HepG2 (cell line): ENCODE results near the gene DNPH1. TPM values are rescaled to one million over a fixed set of nuclear protein-coding genes. Genes with fewer than 3 reads are reported as not detected.
A peak's percentile ranks its signal among the peaks of the same experiment; 100 is the strongest.

ENCODE experiments used
- ELF4 ChIP-seq: sonication (generic); formaldehyde crosslinking; IDR thresholded peaks from 2 replicates; pipeline ENCODE4 v1.5.0; 2020; ENCODE audit warnings: missing genetic modification reagents, mild to moderate bottlenecking, moderate library complexity, borderline replicate concordance
- GTF3A ChIP-seq: sonication (generic); formaldehyde crosslinking; conservative IDR thresholded peaks from 2 replicates; pipeline ENCODE4 v1.4.0; 2020; ENCODE audit warnings: mild to moderate bottlenecking, missing genetic modification reagents
- HIC2 ChIP-seq: sonication (generic); formaldehyde crosslinking; IDR thresholded peaks from 2 replicates; pipeline ENCODE4 v1.9.0; 2022; ENCODE audit warnings: low read depth, missing genetic modification reagents
- JUN ChIP-seq: sonication (generic); formaldehyde crosslinking; IDR thresholded peaks from 2 replicates; pipeline ENCODE4 v1.4.0; 2020; ENCODE audit warnings: mild to moderate bottlenecking, missing genetic modification reagents
- NFYC ChIP-seq: IDR thresholded peaks from 2 replicates; pipeline ENCODE4 v1.6.1; 2016; ENCODE audit warnings: missing genetic modification reagents, missing compliant biosample characterization
- RFX5 ChIP-seq: IDR thresholded peaks from 2 replicates; pipeline ENCODE4 v1.6.1; 2011; ENCODE audit warnings: low read depth, low read length, improper control_type of control experiment
- TARDBP ChIP-seq: sonication (generic); formaldehyde crosslinking; IDR thresholded peaks from 2 replicates; pipeline ENCODE4 v1.8.0; 2022; ENCODE audit warnings: mild to moderate bottlenecking, missing genetic modification reagents
- TEAD3 ChIP-seq: optimal IDR thresholded peaks from 2 replicates; pipeline ENCODE3; 2016; ENCODE audit warnings: borderline replicate concordance
- ZNF205 ChIP-seq: IDR thresholded peaks from 2 replicates; pipeline ENCODE4 v1.6.1; 2018; ENCODE audit warnings: missing biosample characterization, missing genetic modification reagents
- ZNF264 ChIP-seq: sonication (generic); formaldehyde crosslinking; IDR thresholded peaks from 2 replicates; pipeline ENCODE4 v1.4.0; 2020; ENCODE audit warnings: missing genetic modification reagents
- ZNF296 ChIP-seq: sonication (generic); formaldehyde crosslinking; conservative IDR thresholded peaks from 2 replicates; pipeline ENCODE4 v1.5.0; 2020; ENCODE audit warnings: mild to moderate bottlenecking, missing genetic modification reagents
- ZNF737 ChIP-seq: sonication (generic); formaldehyde crosslinking; IDR thresholded peaks from 2 replicates; pipeline ENCODE4 v1.5.0; 2020; ENCODE audit warnings: missing genetic modification reagents, mild to moderate bottlenecking, borderline replicate concordance
- ZSCAN29 ChIP-seq: sonication (generic); formaldehyde crosslinking; conservative IDR thresholded peaks from 2 replicates; pipeline ENCODE4 v1.4.0; 2020; ENCODE audit warnings: mild to moderate bottlenecking, missing genetic modification reagents
- polyA plus RNA-seq, 8 experiments: library from polyadenylated mRNA; depleted of rRNA in 3 of 8; stranded (reverse) in 7 of 8; unstranded in 1 of 8; fragments of >200 nt; fragmentation: Illumina TruSeq in 4 of 8; extraction: Trizol in 4 of 8; gene quantifications; 2 replicates each; pipeline versions ENCODE4 v1.2.1 to v1.2.3, GENCODE V29; 2011 to 2016; ENCODE audit warnings: low read depth in 4 of 8, missing spikeins in 1 of 8, mixed read lengths in 1 of 8; ENCODE audit not compliant: insufficient read depth in 1 of 8
- total RNA-seq, 5 experiments: library from RNA; depleted of rRNA; stranded (reverse); fragments of >200 nt; fragmentation: Illumina TruSeq; extraction: Trizol; gene quantifications; 2 replicates each; pipeline ENCODE4 v1.2.3, GENCODE V29; 2016; ENCODE audit warnings: low read depth in 1 of 5
- TF ChIP-seq, protein P1 (sequence below): sonication (generic); formaldehyde crosslinking; IDR thresholded peaks from 2 replicates; pipeline ENCODE4 v1.5.1; 2020; ENCODE audit warnings: mild to moderate bottlenecking, missing genetic modification reagents, moderate library complexity
- TF ChIP-seq, protein P2 (sequence below): sonication (generic); formaldehyde crosslinking; IDR thresholded peaks from 2 replicates; pipeline ENCODE4 v1.5.0; 2020; ENCODE audit warnings: mild to moderate bottlenecking, missing genetic modification reagents
- TF ChIP-seq, protein P3 (sequence below), 2 experiments: sonication (generic) in 1 of 2; formaldehyde crosslinking in 1 of 2; IDR thresholded peaks; 2 replicates each; pipeline versions ENCODE4 v1.5.1 to v1.6.1; 2011 to 2020; ENCODE audit warnings: borderline replicate concordance in 1 of 2, low read depth in 1 of 2, low read length in 1 of 2, mild to moderate bottlenecking in 1 of 2, missing genetic modification reagents in 1 of 2, moderate library complexity in 1 of 2
- TF ChIP-seq, protein P4 (sequence below): sonication (generic); formaldehyde crosslinking; IDR thresholded peaks from 2 replicates; pipeline ENCODE4 v1.8.1; 2023; ENCODE audit warnings: missing genetic modification reagents, mild to moderate bottlenecking, borderline replicate concordance

Gene DNPH1
- total and polyA plus RNA-seq, 2 of the 13 experiments (the other 11 are each of a cell fraction or from before 2014, with no cell fraction given), result 56.5 to 75.1 TPM

DNA sequence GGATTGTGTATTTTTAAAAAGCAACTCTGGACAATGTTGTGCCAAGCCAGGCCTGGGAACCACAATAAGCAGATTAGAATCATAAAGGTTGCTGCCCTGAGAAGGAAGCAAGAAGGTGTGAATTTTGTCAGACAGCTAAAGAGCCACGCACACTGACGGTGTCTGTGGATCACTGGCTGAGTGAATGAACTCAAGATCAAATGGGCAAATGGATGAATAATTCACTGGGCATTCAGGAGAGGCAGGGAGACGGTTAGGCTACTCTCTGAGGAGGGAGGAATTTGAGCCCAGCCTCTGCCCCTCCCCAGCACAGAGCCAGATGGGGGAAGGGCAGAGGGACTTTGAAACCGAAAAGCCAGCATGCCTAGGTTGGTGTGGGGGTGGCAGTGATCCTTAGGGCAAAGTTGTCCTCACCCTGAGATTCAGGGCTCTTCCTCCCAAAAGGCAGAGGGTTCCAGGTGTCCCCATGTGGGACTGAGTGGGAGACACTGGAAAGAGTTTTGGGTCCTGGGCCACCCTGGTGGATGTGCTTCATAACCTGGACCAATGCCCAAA lies 49.3 kb upstream of the DNPH1 start (continued):
- TF ChIP-seq, protein P1, sequence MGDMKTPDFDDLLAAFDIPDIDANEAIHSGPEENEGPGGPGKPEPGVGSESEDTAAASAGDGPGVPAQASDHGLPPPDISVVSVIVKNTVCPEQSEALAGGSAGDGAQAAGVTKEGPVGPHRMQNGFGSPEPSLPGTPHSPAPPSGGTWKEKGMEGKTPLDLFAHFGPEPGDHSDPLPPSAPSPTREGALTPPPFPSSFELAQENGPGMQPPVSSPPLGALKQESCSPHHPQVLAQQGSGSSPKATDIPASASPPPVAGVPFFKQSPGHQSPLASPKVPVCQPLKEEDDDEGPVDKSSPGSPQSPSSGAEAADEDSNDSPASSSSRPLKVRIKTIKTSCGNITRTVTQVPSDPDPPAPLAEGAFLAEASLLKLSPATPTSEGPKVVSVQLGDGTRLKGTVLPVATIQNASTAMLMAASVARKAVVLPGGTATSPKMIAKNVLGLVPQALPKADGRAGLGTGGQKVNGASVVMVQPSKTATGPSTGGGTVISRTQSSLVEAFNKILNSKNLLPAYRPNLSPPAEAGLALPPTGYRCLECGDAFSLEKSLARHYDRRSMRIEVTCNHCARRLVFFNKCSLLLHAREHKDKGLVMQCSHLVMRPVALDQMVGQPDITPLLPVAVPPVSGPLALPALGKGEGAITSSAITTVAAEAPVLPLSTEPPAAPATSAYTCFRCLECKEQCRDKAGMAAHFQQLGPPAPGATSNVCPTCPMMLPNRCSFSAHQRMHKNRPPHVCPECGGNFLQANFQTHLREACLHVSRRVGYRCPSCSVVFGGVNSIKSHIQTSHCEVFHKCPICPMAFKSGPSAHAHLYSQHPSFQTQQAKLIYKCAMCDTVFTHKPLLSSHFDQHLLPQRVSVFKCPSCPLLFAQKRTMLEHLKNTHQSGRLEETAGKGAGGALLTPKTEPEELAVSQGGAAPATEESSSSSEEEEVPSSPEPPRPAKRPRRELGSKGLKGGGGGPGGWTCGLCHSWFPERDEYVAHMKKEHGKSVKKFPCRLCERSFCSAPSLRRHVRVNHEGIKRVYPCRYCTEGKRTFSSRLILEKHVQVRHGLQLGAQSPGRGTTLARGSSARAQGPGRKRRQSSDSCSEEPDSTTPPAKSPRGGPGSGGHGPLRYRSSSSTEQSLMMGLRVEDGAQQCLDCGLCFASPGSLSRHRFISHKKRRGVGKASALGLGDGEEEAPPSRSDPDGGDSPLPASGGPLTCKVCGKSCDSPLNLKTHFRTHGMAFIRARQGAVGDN (CRISPR knock-in tag), result no peak; the same call in 1 of the 2 replicates
- 0 out of 2 replicates have a peak, but pooled peaks have one; percentile 14 for TF ChIP-seq TARDBP (CRISPR knock-in tag)
- TF ChIP-seq ZNF296 (CRISPR knock-in tag), result no peak
- TF ChIP-seq TEAD3 (CRISPR knock-in tag), result peak; percentile 89
- 0 out of 2 replicates have a peak, but pooled peaks have one; percentile 33 for TF ChIP-seq GTF3A (CRISPR knock-in tag)
- TF ChIP-seq, protein P2, sequence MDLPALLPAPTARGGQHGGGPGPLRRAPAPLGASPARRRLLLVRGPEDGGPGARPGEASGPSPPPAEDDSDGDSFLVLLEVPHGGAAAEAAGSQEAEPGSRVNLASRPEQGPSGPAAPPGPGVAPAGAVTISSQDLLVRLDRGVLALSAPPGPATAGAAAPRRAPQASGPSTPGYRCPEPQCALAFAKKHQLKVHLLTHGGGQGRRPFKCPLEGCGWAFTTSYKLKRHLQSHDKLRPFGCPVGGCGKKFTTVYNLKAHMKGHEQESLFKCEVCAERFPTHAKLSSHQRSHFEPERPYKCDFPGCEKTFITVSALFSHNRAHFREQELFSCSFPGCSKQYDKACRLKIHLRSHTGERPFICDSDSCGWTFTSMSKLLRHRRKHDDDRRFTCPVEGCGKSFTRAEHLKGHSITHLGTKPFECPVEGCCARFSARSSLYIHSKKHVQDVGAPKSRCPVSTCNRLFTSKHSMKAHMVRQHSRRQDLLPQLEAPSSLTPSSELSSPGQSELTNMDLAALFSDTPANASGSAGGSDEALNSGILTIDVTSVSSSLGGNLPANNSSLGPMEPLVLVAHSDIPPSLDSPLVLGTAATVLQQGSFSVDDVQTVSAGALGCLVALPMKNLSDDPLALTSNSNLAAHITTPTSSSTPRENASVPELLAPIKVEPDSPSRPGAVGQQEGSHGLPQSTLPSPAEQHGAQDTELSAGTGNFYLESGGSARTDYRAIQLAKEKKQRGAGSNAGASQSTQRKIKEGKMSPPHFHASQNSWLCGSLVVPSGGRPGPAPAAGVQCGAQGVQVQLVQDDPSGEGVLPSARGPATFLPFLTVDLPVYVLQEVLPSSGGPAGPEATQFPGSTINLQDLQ (CRISPR knock-in tag), result no peak
- TF ChIP-seq, protein P3, sequence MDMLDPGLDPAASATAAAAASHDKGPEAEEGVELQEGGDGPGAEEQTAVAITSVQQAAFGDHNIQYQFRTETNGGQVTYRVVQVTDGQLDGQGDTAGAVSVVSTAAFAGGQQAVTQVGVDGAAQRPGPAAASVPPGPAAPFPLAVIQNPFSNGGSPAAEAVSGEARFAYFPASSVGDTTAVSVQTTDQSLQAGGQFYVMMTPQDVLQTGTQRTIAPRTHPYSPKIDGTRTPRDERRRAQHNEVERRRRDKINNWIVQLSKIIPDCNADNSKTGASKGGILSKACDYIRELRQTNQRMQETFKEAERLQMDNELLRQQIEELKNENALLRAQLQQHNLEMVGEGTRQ (IDR thresholded peaks at IDR 0.05; ENCODE audit: low read depth, low read length), result no peak
- TF ChIP-seq, protein P3 (CRISPR knock-in tag; IDR thresholded peaks at IDR 0.05; ENCODE audit: borderline replicate concordance), result no peak
- no peak for TF ChIP-seq RFX5
- no peak for TF ChIP-seq ELF4 (CRISPR knock-in tag)
- no peak; the same call in 1 of the 2 replicates for TF ChIP-seq JUN
- peak; percentile 17; the same call in 1 of the 2 replicates for TF ChIP-seq ZNF205
- TF ChIP-seq ZNF264 (CRISPR knock-in tag), result peak; percentile 48; the same call in 1 of the 2 replicates
- TF ChIP-seq ZNF737 (CRISPR knock-in tag), result no peak
- TF ChIP-seq, protein P4, sequence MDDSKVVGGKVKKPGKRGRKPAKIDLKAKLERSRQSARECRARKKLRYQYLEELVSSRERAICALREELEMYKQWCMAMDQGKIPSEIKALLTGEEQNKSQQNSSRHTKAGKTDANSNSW (CRISPR knock-in tag), result no peak
- TF ChIP-seq HIC2 (CRISPR knock-in tag), result peak; percentile 97
- peak; percentile 25; the same call in 1 of the 2 replicates for TF ChIP-seq NFYC (CRISPR knock-in tag)
- peak; percentile 89; the same call in 1 of the 2 replicates for TF ChIP-seq ZSCAN29 (CRISPR knock-in tag)
